ENCODE measurements around the gene DNM3.
"Not testable (repeated sequence)": the region's sequence is repeated elsewhere in the genome, so short reads cannot be mapped to it uniquely, and the experiment has no call there.

DNM3 gene

GRCh38 chr1:172298141-172298540 lies 456.8 kb downstream of the DNM3 start:
- no peak for DNase-seq

GRCh38 chr1:172298911-172299310 lies 457.6 kb downstream of the DNM3 start:
- no peak for DNase-seq

GRCh38 chr1:172299515-172299914 lies 458.2 kb downstream of the DNM3 start:
- DNase-seq, result no peak

- DNase-seq, result not testable (repeated sequence)
These were observed 466.2 kb downstream of the DNM3 start for GRCh38 chr1:172307508-172307907.

- DNase-seq, result no peak
These were observed 466.8 kb downstream of the DNM3 start for GRCh38 chr1:172308142-172308541.

GRCh38 chr1:172308577-172308976 lies 467.3 kb downstream of the DNM3 start:
- DNase-seq, result no peak

- DNase-seq, result no peak
These were observed 479.4 kb downstream of the DNM3 start for GRCh38 chr1:172320733-172321132.

- no peak for DNase-seq
These were observed 480.2 kb downstream of the DNM3 start for GRCh38 chr1:172321451-172321850.

GRCh38 chr1:172322219-172323061 lies 481.1 kb downstream of the DNM3 start:
- DNase-seq, result no peak

GRCh38 chr1:172323686-172324085 lies 482.4 kb downstream of the DNM3 start:
- DNase-seq, result no peak

- DNase-seq, result no peak
These were observed 482.8 kb downstream of the DNM3 start for GRCh38 chr1:172324086-172324485.

GRCh38 chr1:172324761-172325160 lies 483.5 kb downstream of the DNM3 start:
- DNase-seq, result no peak

GRCh38 chr1:172325531-172325930 lies 484.2 kb downstream of the DNM3 start:
- DNase-seq, result no peak

- no peak for DNase-seq
These were observed 484.8 kb downstream of the DNM3 start for GRCh38 chr1:172326136-172326535.

- DNase-seq, result no peak
These were observed 487.0 kb downstream of the DNM3 start for GRCh38 chr1:172328266-172328665.

- DNase-seq, result no peak
These were observed 490.9 kb downstream of the DNM3 start for GRCh38 chr1:172332230-172332629.

- DNase-seq, result no peak
These were observed 494.1 kb downstream of the DNM3 start for GRCh38 chr1:172335377-172335776.

GRCh38 chr1:172338295-172338735 lies 497.0 kb downstream of the DNM3 start:
- no peak for DNase-seq

GRCh38 chr1:172339842-172340241 lies 498.5 kb downstream of the DNM3 start:
- DNase-seq, result no peak

- DNase-seq, result no peak
These were observed 499.2 kb downstream of the DNM3 start for GRCh38 chr1:172340520-172340919.

GRCh38 chr1:172341697-172342096 lies 500.4 kb downstream of the DNM3 start:
- DNase-seq, result no peak

GRCh38 chr1:172342584-172343239 lies 501.4 kb downstream of the DNM3 start:
- no peak for DNase-seq

- DNase-seq, result no peak
These were observed 502.2 kb downstream of the DNM3 start for GRCh38 chr1:172343240-172344160.

Data from activated CD4-positive, alpha-beta T cell treated with anti-CD3 and anti-CD28 coated beads for 1 hour (primary cell).